ENCODE results near the gene CEP170B. TPM values are rescaled to one million over a fixed set of nuclear protein-coding genes. Genes with fewer than 3 reads are reported as not detected.

CEP170B gene
- total and polyA plus RNA-seq, 2 of the 13 experiments (the other 11 are each of a cell fraction or from before 2014, with no cell fraction given) = 4.3 to 8.8 TPM

GRCh38 chr14:104821229-104821945 lies 43.7 kb upstream of the CEP170B start (continued):
- TF ChIP-seq ZNF670 (CRISPR knock-in tag; IDR thresholded peaks at IDR 0.05; ENCODE audit: borderline replicate concordance) (no peak), PHF8 (CRISPR knock-in tag; IDR thresholded peaks at IDR 0.05) (peak; percentile 39; the same call in 1 of the 2 replicates), IKZF4 (CRISPR knock-in tag; IDR thresholded peaks at IDR 0.05; ENCODE audit: borderline replicate concordance, low read depth, not compliant biosample characterization) (no peak), CAMTA2 (CRISPR knock-in tag; IDR thresholded peaks at IDR 0.05; ENCODE audit: borderline replicate concordance) (0 out of 2 replicates have a peak, but pooled peaks have one; percentile 18), RFX3 (CRISPR knock-in tag; IDR thresholded peaks at IDR 0.05) (no peak), ARNT2 (CRISPR knock-in tag; IDR thresholded peaks at IDR 0.05; ENCODE audit: low read depth) (no peak), FOSL2 (CRISPR knock-in tag; IDR thresholded peaks at IDR 0.05) (peak; percentile 38; the same call in 1 of the 2 replicates), MEIS1 (CRISPR knock-in tag; IDR thresholded peaks at IDR 0.05; ENCODE audit: borderline replicate concordance) (no peak), TFDP1 (CRISPR knock-in tag; IDR thresholded peaks at IDR 0.05; ENCODE audit: borderline replicate concordance) (0 out of 2 replicates have a peak, but pooled peaks have one; percentile 25), NR2F6 (IDR thresholded peaks at IDR 0.05) (no peak), NR2F6 (CRISPR knock-in tag; IDR thresholded peaks at IDR 0.05) (no peak), ZNF543 (CRISPR knock-in tag; IDR thresholded peaks at IDR 0.05) (peak; percentile 26; the same call in 1 of the 2 replicates), ADNP (CRISPR knock-in tag; IDR thresholded peaks at IDR 0.05) (no peak), FOXK1 (CRISPR knock-in tag; IDR thresholded peaks at IDR 0.05; ENCODE audit: borderline replicate concordance, low read depth) (no peak), KDM4B (CRISPR knock-in tag; IDR thresholded peaks at IDR 0.05) (no peak), ZNF619 (CRISPR knock-in tag; IDR thresholded peaks at IDR 0.05) (no peak), HNF1A (IDR thresholded peaks at IDR 0.05; ENCODE audit: low read depth) (no peak), HNF1A (CRISPR knock-in tag; IDR thresholded peaks at IDR 0.05; ENCODE audit: borderline replicate concordance) (peak; percentile 37; the same call in 1 of the 2 replicates), TSC22D2 (CRISPR knock-in tag; IDR thresholded peaks at IDR 0.05; ENCODE audit: borderline replicate concordance) (no peak), IRF9 (CRISPR knock-in tag; IDR thresholded peaks at IDR 0.05; ENCODE audit: borderline replicate concordance) (no peak)
- TF ChIP-seq, protein P1, sequence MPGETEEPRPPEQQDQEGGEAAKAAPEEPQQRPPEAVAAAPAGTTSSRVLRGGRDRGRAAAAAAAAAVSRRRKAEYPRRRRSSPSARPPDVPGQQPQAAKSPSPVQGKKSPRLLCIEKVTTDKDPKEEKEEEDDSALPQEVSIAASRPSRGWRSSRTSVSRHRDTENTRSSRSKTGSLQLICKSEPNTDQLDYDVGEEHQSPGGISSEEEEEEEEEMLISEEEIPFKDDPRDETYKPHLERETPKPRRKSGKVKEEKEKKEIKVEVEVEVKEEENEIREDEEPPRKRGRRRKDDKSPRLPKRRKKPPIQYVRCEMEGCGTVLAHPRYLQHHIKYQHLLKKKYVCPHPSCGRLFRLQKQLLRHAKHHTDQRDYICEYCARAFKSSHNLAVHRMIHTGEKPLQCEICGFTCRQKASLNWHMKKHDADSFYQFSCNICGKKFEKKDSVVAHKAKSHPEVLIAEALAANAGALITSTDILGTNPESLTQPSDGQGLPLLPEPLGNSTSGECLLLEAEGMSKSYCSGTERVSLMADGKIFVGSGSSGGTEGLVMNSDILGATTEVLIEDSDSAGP (CRISPR knock-in tag; IDR thresholded peaks at IDR 0.05; ENCODE audit: borderline replicate concordance) = peak; percentile 52; the same call in 1 of the 2 replicates
- TF ChIP-seq, protein P2, sequence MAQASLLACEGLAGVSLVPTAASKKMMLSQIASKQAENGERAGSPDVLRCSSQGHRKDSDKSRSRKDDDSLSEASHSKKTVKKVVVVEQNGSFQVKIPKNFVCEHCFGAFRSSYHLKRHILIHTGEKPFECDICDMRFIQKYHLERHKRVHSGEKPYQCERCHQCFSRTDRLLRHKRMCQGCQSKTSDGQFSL (CRISPR knock-in tag; IDR thresholded peaks at IDR 0.05) = no peak
